ENCODE data around the gene PPP1R8.
A peak's percentile ranks its signal among the peaks of the same experiment; 100 is the strongest.
"Not testable (repeated sequence)": the region's sequence is repeated elsewhere in the genome, so short reads cannot be mapped to it uniquely, and the experiment has no call there.

The PPP1R8 gene

GRCh38 chr1:27832762-27833161 is 2.2 kb downstream of the PPP1R8 start:
- DNase-seq (ENCODE audit: low read depth, low spot score) = no peak

GRCh38 chr1:27833470-27833869 is 2.9 kb downstream of the PPP1R8 start:
- no peak for DNase-seq (ENCODE audit: low read depth, low spot score)

- DNase-seq (ENCODE audit: low read depth, low spot score) = no peak
These were observed 4.5 kb downstream of the PPP1R8 start for GRCh38 chr1:27835046-27835445.

GRCh38 chr1:27835501-27835900 is 4.9 kb downstream of the PPP1R8 start:
- no peak for DNase-seq (ENCODE audit: low read depth, low spot score)

DNA sequence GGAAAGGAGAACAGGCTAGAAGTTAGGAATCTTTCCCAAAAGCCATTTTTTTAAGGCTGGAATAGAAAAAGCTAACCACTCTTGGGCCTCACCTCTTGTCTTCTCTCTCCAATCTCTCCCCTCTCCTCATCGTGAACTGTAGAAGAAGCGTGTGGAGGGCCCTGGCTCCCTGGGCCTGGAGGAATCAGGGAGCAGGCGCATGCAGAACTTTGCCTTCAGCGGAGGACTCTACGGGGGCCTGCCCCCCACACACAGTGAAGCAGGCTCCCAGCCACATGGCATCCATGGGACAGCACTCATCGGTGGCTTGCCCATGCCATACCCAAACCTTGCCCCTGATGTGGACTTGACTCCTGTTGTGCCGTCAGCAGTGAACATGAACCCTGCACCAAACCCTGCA is 19.4 kb downstream of the PPP1R8 start:
- DNase-seq (ENCODE audit: low read depth, low spot score) = no peak

DNA sequence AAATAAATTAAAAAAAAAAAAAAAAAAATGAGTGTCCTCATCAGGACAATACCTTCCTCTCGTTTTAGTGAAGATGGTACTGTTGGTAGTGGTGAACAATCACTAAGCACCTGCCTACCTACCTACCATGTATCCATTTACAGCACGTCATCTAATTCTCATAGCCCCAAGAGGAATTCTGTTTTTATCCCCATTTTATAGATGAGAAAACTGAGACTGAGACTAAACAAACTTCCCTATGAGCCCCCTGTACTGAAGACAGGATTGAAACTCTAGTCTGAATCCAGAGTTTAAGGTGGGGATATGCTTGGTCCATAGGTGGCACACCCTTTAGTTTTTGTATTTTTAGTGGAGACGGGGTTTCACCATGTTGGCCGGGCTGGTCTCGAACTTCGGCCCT is 24.5 kb downstream of the PPP1R8 start:
- DNase-seq (ENCODE audit: low read depth, low spot score) = no peak

- no peak for DNase-seq (ENCODE audit: low read depth, low spot score)
These were observed 26.2 kb downstream of the PPP1R8 start for GRCh38 chr1:27856561-27857343.

DNA sequence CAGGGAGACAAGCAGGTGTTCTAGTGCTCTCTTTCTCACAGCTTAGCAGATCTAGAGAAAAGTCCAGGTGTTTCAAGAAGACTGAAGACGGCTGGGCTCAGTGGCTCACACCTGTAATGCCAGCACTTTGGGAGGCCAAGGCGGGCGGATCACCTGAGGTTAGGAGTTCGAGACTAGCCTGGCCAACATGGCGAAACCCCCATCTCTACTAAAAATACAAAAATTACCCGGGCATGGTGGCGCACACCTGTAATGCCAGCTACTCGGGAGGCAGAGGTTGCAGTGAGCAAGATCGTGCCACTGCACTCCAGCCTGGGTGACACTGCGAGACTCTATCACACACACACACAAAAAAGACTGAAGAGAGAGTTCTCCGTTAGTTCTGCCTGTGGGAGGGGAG is 27.0 kb downstream of the PPP1R8 start:
- DNase-seq (ENCODE audit: low read depth, low spot score) = not testable (repeated sequence)

DNA sequence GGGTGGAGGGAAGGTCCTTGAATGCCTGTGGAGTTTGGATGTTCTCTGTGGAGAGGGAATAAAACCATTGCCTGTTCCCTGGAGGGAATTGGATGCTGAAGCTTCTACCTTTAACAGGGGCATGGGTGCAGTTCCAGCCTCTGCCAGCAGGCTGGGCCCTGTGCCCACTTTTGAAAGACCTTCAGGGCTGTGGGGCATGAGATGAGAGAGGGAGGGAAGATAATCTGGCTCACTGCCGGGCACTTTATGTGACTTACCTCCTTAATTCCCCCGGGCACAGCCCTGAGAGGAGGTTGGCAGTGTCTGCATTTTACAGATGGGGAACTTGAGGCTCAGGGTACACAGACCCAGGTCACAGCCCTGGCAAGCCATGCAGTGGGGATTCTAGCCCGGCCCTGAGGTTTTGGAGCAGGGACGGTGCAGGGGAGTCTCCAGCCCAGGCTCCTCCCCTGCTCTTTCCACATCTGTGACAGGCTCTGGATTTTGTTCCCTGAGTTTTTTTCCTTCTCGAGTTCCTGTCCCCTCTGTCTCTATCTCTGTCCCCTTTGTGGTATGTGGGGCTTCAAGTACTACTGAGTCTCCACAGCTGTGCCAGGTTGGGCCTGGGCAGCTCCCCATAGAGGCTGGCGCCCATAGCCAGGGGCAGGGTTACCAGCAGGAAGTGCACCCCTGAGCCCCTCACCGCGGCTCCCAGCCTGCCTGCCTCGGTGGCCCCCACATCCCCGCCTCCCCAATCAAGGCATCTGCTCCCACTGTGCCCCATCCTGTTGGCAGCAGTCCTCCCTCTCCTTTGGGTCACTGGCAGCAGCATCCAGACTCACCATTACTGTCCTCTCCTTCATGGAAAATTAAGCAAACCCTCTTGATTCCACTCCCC is 27.7 kb downstream of the PPP1R8 start:
- DNase-seq (ENCODE audit: low read depth, low spot score) = peak; percentile 88

DNA sequence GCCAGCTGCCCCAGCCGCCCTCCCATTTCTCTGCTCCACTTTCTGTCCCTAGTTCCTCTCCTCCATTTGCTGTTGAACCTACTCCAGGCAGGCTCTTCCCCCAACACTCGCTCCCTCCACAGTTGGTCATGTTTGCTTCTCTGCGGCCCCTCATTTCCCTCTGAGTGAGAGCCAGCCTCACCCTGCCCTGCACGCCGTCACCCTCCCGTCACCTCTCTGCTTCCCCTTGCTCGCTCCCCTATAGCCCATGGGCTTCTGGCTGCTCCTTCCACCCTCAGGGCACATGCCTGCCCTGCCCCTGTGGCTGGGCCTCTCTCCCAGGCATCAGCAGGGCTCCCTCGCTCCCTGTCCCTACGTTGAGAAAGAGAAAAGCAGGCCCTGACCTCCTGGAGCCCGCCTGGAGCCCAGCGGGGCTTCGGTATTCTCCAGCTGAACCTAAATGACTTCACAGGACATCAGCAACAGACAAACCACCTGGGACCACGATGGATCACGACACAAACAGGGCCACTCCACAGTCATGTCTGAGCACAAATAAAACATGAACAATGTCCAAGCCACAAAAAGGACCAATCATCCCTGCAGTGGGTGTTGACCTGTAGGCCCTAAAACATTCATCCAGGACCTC is 28.5 kb downstream of the PPP1R8 start:
- DNase-seq (ENCODE audit: low read depth, low spot score) = peak; percentile 64

GRCh38 chr1:27861436-27861835 is 30.9 kb downstream of the PPP1R8 start:
- no peak for DNase-seq (ENCODE audit: low read depth, low spot score)

GRCh38 chr1:27862004-27862403 is 31.4 kb downstream of the PPP1R8 start:
- no peak for DNase-seq (ENCODE audit: low read depth, low spot score)

DNA sequence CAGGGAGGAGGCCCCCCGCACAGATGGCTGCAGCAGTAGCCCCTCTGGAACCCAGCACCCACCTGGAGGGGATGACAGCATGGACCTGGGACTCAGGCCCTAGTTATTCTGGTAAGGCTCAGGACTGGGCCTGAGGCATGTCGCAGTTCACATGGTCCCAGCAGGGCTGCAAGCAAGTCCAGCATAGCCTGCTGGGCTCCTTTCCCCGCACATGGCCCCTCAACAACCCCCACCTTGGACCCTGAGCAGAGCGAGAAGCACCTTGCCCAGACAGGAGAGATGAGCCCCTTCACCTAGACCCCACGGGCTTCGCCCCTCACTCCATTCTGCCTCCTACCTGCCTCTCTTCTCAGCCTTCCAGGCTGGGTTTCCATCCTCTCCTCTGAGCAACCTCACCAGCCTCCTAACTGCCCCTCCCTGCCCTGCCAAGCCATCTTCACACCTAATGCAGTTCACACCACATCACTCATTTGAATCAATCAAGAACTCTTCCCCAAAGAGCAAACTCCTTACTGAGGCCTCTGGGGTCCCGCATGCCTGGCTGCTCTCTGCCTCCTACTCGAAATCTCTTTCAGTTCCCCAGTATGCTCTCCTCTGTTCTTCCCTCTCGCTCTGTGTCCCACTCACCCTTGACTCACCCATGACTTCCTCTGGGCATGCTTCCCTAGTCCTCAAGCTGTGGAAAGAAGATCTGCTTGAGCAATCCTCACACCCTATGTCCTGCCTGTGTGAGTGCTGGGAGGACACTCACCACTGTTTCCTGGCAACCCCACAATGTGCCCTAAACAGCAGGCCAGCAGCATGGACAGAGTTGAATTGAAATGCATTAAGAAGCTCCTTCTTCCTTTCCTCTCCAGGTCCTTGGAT is 32.3 kb downstream of the PPP1R8 start:
- no peak for DNase-seq (ENCODE audit: low read depth, low spot score)

- DNase-seq (ENCODE audit: low read depth, low spot score) = no peak
These were observed 32.9 kb downstream of the PPP1R8 start for GRCh38 chr1:27863538-27863915.

- DNase-seq (ENCODE audit: low read depth, low spot score) = peak; percentile 64
These were observed 33.8 kb downstream of the PPP1R8 start for GRCh38 chr1:27864264-27864895.

- no peak for DNase-seq (ENCODE audit: low read depth, low spot score)
These were observed 35.2 kb downstream of the PPP1R8 start for GRCh38 chr1:27865821-27866220.

DNA sequence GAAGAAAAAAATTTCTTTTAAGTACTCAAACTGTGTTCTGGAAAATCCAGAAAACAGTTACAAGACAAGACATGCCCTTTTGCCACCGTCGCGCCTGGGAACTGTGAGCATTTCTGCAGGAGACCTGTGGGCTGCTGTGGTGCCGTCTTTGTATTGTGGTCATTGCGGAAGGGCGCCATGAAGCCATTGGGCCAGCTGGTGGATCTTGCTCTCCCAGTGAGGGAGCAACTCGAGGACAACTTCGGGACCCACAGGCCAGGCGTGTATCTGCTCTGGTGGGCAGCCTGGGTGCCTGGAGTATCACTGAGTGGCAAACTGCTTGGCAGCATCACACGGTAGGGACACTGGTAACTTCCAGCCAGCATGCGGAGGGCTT is 38.0 kb downstream of the PPP1R8 start:
- DNase-seq (ENCODE audit: low read depth, low spot score) = no peak

DNA sequence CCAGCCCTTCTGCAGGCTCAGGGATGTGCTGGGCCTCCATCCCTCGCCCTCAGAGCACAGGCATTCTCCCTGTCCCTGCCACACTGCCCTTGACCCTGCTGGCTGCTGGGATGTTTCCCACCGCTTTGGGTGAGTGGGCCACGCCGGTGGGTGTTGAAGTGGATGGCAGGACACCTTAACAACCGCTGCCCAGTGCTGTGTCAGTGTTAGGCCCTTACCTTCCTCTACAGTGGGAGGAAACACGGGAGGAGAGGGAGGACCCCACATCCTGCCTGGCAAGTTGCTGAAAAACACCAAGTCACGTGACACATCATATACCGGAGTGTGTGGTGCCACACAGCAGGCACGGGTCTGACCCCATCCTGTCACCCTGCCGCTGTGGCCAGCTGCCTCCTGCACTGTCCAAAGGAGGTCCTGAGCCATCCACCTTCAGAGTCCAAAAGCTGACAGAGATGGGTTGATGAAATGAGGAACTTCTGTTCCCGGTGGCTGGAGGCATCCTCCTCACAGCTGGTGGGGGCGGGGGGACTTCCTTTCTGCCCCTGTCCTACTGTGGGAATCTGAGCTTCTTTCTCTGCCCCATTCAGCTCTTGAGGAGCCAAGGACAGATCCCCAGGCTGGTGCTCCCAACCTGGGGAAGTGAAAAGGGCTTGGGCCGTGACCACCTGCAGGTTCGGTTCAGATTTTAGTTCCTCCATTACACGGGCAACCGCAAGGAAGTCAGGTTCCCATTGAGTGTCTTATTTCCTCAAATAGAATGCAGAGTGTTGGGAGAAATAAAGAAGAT is 38.5 kb downstream of the PPP1R8 start:
- no peak for DNase-seq (ENCODE audit: low read depth, low spot score)

DNA sequence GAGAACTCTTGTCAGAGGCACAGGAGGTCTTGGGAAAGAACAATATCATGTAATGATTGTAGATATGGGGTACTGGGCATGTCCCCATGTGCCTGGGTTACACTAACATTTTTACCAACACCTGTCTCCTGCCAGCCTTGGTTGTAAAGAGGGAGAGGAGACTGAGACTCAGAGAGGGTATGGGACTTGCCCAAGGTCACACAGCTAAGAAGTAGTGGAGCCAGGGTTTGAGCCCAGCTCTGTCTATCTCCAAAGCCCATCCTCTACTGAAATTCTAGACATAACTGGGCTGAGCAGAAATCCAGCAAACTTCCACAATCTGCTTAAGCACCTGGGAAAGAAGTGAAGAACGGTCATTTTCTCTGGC is 39.1 kb downstream of the PPP1R8 start:
- no peak for DNase-seq (ENCODE audit: low read depth, low spot score)

- not testable (repeated sequence) for DNase-seq (ENCODE audit: low read depth, low spot score)
These were observed 40.5 kb downstream of the PPP1R8 start for GRCh38 chr1:27871076-27871475.

All from ELF-1 (cell line).